Measurements from ENCODE around the gene IL17RC.

IL17RC gene

DNA sequence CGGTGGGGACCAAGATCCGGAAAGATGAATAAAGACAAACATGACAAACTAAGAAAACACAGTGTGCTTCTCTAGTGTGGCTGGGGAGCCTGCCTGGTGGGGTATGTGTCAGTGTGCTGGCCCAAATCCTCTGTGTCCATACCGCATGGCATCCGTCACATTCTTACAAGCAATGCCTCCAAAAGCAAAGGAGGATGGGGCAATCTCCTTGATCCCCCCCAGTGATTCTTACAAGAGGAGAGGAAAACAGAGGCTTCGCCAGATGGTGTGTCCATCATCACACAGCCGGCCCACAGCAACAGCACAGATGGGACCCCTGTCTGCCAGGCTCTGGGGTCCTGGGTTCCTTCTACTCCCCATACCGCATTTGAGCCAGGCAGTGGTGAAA is 558 bp upstream of the IL17RC start:
- Histone ChIP-seq H3K9ac (ENCODE audit: low read depth, low read length, poor library complexity, severe bottlenecking) (no peak overlapping the region), H3K4me1 (ENCODE audit: insufficient read depth, low read length, poor library complexity, severe bottlenecking) (peaks cover 11% of the 10 kb centered on the region), H3K9me3 (ENCODE audit: insufficient read depth, low read depth, low read length) (no peaks in the 10 kb centered on the region), H3K79me2 (ENCODE audit: insufficient read depth, low read length) (no peaks in the 10 kb centered on the region), H3K4me2 (ENCODE audit: low read depth, low read length, poor library complexity, severe bottlenecking) (no peak overlapping the region), H2AFZ (ENCODE audit: low read length) (no peak overlapping the region), H3K4me3 (ENCODE audit: low read length, poor library complexity, severe bottlenecking) (no peak overlapping the region), H3K36me3 (ENCODE audit: insufficient read depth, low read length) (peaks cover 13% of the 10 kb centered on the region; the same call in 1 of the 2 replicates), H4K20me1 (ENCODE audit: insufficient read depth, low read length, poor library complexity, severe bottlenecking) (no peaks in the 10 kb centered on the region), H3K9me2 (replicated peaks; ENCODE audit: low read depth, low read length) (no peaks in the 10 kb centered on the region), H3F3A (ENCODE audit: low read depth) (no peaks in the 10 kb centered on the region), H3K27me3 (ENCODE audit: insufficient read depth, low read length, poor library complexity, severe bottlenecking) (no peaks in the 10 kb centered on the region)
- no peak for TF ChIP-seq EZH2phosphoT487 (IDR thresholded peaks at IDR 0.05; ENCODE audit: borderline replicate concordance)
- TF ChIP-seq, protein P1, sequence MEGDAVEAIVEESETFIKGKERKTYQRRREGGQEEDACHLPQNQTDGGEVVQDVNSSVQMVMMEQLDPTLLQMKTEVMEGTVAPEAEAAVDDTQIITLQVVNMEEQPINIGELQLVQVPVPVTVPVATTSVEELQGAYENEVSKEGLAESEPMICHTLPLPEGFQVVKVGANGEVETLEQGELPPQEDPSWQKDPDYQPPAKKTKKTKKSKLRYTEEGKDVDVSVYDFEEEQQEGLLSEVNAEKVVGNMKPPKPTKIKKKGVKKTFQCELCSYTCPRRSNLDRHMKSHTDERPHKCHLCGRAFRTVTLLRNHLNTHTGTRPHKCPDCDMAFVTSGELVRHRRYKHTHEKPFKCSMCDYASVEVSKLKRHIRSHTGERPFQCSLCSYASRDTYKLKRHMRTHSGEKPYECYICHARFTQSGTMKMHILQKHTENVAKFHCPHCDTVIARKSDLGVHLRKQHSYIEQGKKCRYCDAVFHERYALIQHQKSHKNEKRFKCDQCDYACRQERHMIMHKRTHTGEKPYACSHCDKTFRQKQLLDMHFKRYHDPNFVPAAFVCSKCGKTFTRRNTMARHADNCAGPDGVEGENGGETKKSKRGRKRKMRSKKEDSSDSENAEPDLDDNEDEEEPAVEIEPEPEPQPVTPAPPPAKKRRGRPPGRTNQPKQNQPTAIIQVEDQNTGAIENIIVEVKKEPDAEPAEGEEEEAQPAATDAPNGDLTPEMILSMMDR (conservative IDR thresholded peaks at IDR 0.05; ENCODE audit: low read length): no peak

DNA sequence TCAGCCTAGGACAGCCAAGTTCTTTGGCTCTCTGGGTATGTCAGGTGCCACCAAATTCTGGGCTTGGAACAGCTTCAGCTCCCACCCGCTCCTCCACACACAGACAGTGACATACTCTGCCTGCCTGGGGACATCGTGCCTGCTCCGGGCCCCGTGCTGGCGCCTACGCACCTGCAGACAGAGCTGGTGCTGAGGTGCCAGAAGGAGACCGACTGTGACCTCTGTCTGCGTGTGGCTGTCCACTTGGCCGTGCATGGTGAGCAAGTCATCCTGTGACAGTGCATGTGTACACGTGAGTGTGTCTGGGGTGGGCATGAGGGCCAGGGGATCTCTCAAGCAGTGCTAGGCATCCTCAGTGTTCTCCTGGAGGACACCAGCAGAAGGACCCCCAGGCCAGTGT is 922 bp downstream of the IL17RC start:
- Histone ChIP-seq H3K79me2 (ENCODE audit: insufficient read depth, low read length) (no peaks in the 10 kb centered on the region), H3K9ac (ENCODE audit: low read depth, low read length, poor library complexity, severe bottlenecking) (no peak overlapping the region)

DNA sequence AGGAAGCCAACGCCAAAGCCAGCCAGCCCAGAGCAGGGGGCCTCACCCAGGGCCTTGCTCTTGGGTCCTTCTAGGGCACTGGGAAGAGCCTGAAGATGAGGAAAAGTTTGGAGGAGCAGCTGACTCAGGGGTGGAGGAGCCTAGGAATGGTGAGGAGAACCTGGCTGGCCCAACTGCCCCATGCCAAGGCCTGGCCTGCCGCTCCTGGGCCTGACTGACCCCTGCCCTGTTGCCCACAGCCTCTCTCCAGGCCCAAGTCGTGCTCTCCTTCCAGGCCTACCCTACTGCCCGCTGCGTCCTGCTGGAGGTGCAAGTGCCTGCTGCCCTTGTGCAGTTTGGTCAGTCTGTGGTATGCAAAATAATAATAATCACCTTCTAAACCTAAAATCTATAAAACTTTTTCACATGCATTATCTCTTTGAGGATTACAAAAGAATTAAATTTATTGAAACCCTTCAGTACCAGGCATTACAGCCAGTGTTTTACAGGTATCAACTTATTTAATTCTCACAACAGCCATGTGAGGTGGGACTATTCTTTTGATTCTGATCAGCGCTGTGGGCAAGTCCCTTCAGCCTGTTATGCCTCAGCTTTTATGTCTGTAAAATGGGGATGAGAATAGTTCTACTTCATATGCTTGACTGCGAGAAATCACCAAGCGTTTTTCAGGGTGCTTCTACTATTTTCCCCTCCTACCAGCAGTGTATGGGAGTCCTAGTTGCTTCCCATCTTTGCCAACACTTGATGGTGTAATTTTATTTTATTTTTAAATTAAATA is 1.6 kb downstream of the IL17RC start:
- peaks cover 8% of the 10 kb centered on the region; the same call in 1 of the 2 replicates for H3K36me3 ChIP-seq (ENCODE audit: insufficient read depth, low read length)
- no peaks in the 10 kb centered on the region for H3K9me3 ChIP-seq (ENCODE audit: insufficient read depth, low read depth, low read length)
- H3K4me2 ChIP-seq (ENCODE audit: low read depth, low read length, poor library complexity, severe bottlenecking): no peak overlapping the region
- H3K27me3 ChIP-seq (ENCODE audit: insufficient read depth, low read length, poor library complexity, severe bottlenecking): no peaks in the 10 kb centered on the region
- no peak overlapping the region for H3K9ac ChIP-seq (ENCODE audit: low read depth, low read length, poor library complexity, severe bottlenecking)
- H3K4me1 ChIP-seq (ENCODE audit: insufficient read depth, low read length, poor library complexity, severe bottlenecking): no peaks in the 10 kb centered on the region
- H2AFZ ChIP-seq (ENCODE audit: low read length): no peak overlapping the region
- H4K20me1 ChIP-seq (ENCODE audit: insufficient read depth, low read length, poor library complexity, severe bottlenecking): no peaks in the 10 kb centered on the region
- H3K4me3 ChIP-seq (ENCODE audit: low read length, poor library complexity, severe bottlenecking): no peak overlapping the region
- no peaks in the 10 kb centered on the region for H3F3A ChIP-seq (ENCODE audit: low read depth)
- H3K79me2 ChIP-seq (ENCODE audit: insufficient read depth, low read length): no peaks in the 10 kb centered on the region
- TF ChIP-seq EZH2phosphoT487 (IDR thresholded peaks at IDR 0.05; ENCODE audit: borderline replicate concordance): no peak
- TF ChIP-seq, protein P1 (conservative IDR thresholded peaks at IDR 0.05; ENCODE audit: low read length): no peak
- no peaks in the 10 kb centered on the region for H3K9me2 ChIP-seq (replicated peaks; ENCODE audit: low read depth, low read length)

More for the DNA sequence above, 922 bp downstream of the IL17RC start:
- no peak for TF ChIP-seq EZH2phosphoT487 (IDR thresholded peaks at IDR 0.05; ENCODE audit: borderline replicate concordance)
- TF ChIP-seq, protein P1 (conservative IDR thresholded peaks at IDR 0.05; ENCODE audit: low read length): no peak
- Histone ChIP-seq H3K9me3 (ENCODE audit: insufficient read depth, low read depth, low read length) (no peaks in the 10 kb centered on the region), H3F3A (ENCODE audit: low read depth) (no peaks in the 10 kb centered on the region), H3K4me3 (ENCODE audit: low read length, poor library complexity, severe bottlenecking) (no peak overlapping the region), H3K4me1 (ENCODE audit: insufficient read depth, low read length, poor library complexity, severe bottlenecking) (no peaks in the 10 kb centered on the region), H3K27me3 (ENCODE audit: insufficient read depth, low read length, poor library complexity, severe bottlenecking) (no peaks in the 10 kb centered on the region), H4K20me1 (ENCODE audit: insufficient read depth, low read length, poor library complexity, severe bottlenecking) (no peaks in the 10 kb centered on the region), H3K4me2 (ENCODE audit: low read depth, low read length, poor library complexity, severe bottlenecking) (no peak overlapping the region), H2AFZ (ENCODE audit: low read length) (no peak overlapping the region), H3K9me2 (replicated peaks; ENCODE audit: low read depth, low read length) (no peaks in the 10 kb centered on the region), H3K36me3 (ENCODE audit: insufficient read depth, low read length) (peaks cover 8% of the 10 kb centered on the region; the same call in 1 of the 2 replicates)

All from Loucy (cell line).